ENCODE data around the gene KCTD10. TPM values are rescaled to one million over a fixed set of nuclear protein-coding genes. Genes with fewer than 3 reads are reported as not detected.

KCTD10 gene
- total and polyA plus RNA-seq, 2 of the 13 experiments (the other 11 are each of a cell fraction or from before 2014, with no cell fraction given) = 6.9 to 25.4 TPM

GRCh38 chr12:109512608-109513007 is 35.5 kb upstream of the KCTD10 start:
- no peaks in the 10 kb centered on the region for H3K27me3 ChIP-seq (ENCODE audit: control insufficient read depth in 1 of 2, insufficient read depth in 2 of 2, low read length in 2 of 2)
- peaks cover 18 to 64% of the 10 kb centered on the region in 2 experiments; a peak in 4 of 5 replicates for H3K36me3 ChIP-seq (replicated peaks in 1 of 2; ENCODE audit: control insufficient read depth in 1 of 2, insufficient read depth in 2 of 2, low read length in 2 of 2)
- WGBS (ENCODE audit: low lambda C conversion rate) = 100% methylated on average over 1 of the region's 1 CpG
- H3K27ac ChIP-seq (ENCODE audit: extremely low read length, insufficient read depth, low read length) = no peak overlapping the region
- H3K4me3 ChIP-seq (replicated peaks in 1 of 3; ENCODE audit: insufficient read depth in 1 of 3, low read depth in 2 of 3, low read length in 3 of 3) = no peak overlapping the region
- H3K4me2 ChIP-seq (ENCODE audit: low read depth, low read length) = no peak overlapping the region
- in situ Hi-C loops (cut with HindIII; ENCODE audit: extremely low pct_ligation_motif_present, low pct_unique_long_range_greater_than_20kb) = no loop called here
- CTCF ChIA-PET (ENCODE audit: low intra/inter-chr PET ratio, low total read pairs) = no interaction called here
- intact Hi-C loops (cut with micrococcal nuclease; ENCODE audit: unreplicated experiment) = no loop called here
- ATAC-seq (no peak), DNase-seq (ENCODE audit: low spot score) (no peak), FAIRE-seq (no peak)
- POLR2A ChIA-PET = no interaction called here
- BruUV-seq (replicated peaks) = no TSS peak
- H4K20me1 ChIP-seq (ENCODE audit: insufficient read depth, low read length) = no peaks in the 10 kb centered on the region
- no peaks in the 10 kb centered on the region for H3K9me3 ChIP-seq (ENCODE audit: low read length)
- H2AFZ ChIP-seq (ENCODE audit: low read length) = no peak overlapping the region
- no peaks in the 10 kb centered on the region for H3K4me1 ChIP-seq (ENCODE audit: insufficient read depth, low read length)
- H3K79me2 ChIP-seq (ENCODE audit: insufficient read depth, low read length) = no peaks in the 10 kb centered on the region
- H3K9ac ChIP-seq (ENCODE audit: insufficient read depth, low read depth, low read length) = no peak overlapping the region
- TF ChIP-seq ASH2L (IDR thresholded peaks at IDR 0.05; ENCODE audit: insufficient read length, low read depth, low read length) (no peak), ZBTB1 (CRISPR knock-in tag; IDR thresholded peaks at IDR 0.05; ENCODE audit: borderline replicate concordance) (no peak), NFE2 (CRISPR knock-in tag; IDR thresholded peaks at IDR 0.05) (no peak), SNAPC4 (CRISPR knock-in tag; IDR thresholded peaks at IDR 0.05) (no peak), ZNF652 (CRISPR knock-in tag; IDR thresholded peaks at IDR 0.05; ENCODE audit: borderline replicate concordance, low read depth) (no peak), GPBP1L1 (CRISPR knock-in tag; IDR thresholded peaks at IDR 0.05) (no peak), ZNF580 (CRISPR knock-in tag; IDR thresholded peaks at IDR 0.05; ENCODE audit: borderline replicate concordance, low read depth) (no peak), PLSCR1 (CRISPR knock-in tag; IDR thresholded peaks at IDR 0.05; ENCODE audit: borderline replicate concordance) (no peak), SMYD3 (CRISPR knock-in tag; IDR thresholded peaks at IDR 0.05) (no peak), NAIF1 (CRISPR knock-in tag; IDR thresholded peaks at IDR 0.05; ENCODE audit: borderline replicate concordance) (no peak), ELF4 (CRISPR knock-in tag; IDR thresholded peaks at IDR 0.05; ENCODE audit: borderline replicate concordance) (no peak), U2AF1 (optimal IDR thresholded peaks at IDR 0.05; ENCODE audit: low read depth, low read length) (no peak), CHD4 (IDR thresholded peaks at IDR 0.05; ENCODE audit: borderline replicate concordance, low read length) (no peak), ZNF264 (CRISPR knock-in tag; IDR thresholded peaks at IDR 0.05) (no peak), KDM3A (CRISPR knock-in tag; IDR thresholded peaks at IDR 0.05; ENCODE audit: low read depth) (no peak), ZSCAN5A (CRISPR knock-in tag; IDR thresholded peaks at IDR 0.05; ENCODE audit: borderline replicate concordance) (no peak), ZFAT (CRISPR knock-in tag; conservative IDR thresholded peaks at IDR 0.05) (no peak)

All from HepG2 (cell line).